GM10266 (cell line): ENCODE measurements around the gene ARL15.
A peak's percentile ranks its signal among the peaks of the same experiment; 100 is the strongest.

Experiments used
- DNase-seq: peaks from one replicate; pipeline ENCODE4 v3.0.0; 2012; ENCODE audit errors: extremely low spot score
- TF ChIP-seq, protein P1 (sequence below): IDR thresholded peaks from 2 replicates; pipeline ENCODE4 v1.5.1; 2012; ENCODE audit warnings: mild to moderate bottlenecking, low read depth; ENCODE audit not compliant: control insufficient read depth, insufficient read depth; ENCODE audit errors: missing control alignments

Gene ARL15

DNA sequence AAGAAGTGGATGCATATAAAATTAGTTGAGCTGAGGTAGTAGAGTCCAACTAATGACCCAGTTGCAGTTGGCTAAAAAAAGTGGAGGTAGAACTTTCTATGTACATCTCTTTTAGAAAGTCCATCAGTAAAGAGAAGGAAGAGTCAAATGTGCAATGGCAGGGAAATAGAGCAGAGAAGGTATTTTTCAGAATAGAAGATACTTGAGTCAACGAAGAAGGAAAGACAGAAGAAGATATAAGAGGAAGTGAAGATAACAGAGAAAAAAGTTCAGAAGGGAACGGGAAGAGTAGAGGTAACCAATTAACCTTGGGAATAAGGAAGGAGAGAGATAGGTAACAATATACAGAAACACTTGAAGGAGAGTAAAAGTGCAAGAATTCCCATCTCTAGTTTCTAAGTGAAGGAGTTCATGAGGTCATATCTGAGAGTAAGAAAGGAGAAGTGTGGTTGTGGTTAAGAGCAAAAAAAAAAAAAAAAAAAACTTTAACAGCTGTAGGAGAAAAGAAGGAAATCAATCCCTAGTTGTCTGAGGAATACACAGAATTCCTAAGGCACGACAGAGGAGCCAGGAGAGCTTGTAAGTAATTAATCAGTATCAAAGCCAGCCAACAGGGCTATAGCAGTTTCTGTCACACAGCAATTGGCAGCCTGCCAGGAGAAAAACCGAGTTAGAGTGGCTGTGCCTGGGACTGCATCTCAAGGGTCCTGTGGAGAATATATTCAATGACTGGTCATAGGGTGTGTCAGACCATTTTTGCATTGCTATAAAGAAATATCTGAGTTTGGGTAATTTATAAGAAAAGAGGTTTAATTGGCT, 61.0 kb downstream of the ARL15 start:
- TF ChIP-seq, protein P1, sequence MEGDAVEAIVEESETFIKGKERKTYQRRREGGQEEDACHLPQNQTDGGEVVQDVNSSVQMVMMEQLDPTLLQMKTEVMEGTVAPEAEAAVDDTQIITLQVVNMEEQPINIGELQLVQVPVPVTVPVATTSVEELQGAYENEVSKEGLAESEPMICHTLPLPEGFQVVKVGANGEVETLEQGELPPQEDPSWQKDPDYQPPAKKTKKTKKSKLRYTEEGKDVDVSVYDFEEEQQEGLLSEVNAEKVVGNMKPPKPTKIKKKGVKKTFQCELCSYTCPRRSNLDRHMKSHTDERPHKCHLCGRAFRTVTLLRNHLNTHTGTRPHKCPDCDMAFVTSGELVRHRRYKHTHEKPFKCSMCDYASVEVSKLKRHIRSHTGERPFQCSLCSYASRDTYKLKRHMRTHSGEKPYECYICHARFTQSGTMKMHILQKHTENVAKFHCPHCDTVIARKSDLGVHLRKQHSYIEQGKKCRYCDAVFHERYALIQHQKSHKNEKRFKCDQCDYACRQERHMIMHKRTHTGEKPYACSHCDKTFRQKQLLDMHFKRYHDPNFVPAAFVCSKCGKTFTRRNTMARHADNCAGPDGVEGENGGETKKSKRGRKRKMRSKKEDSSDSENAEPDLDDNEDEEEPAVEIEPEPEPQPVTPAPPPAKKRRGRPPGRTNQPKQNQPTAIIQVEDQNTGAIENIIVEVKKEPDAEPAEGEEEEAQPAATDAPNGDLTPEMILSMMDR = no peak

DNA sequence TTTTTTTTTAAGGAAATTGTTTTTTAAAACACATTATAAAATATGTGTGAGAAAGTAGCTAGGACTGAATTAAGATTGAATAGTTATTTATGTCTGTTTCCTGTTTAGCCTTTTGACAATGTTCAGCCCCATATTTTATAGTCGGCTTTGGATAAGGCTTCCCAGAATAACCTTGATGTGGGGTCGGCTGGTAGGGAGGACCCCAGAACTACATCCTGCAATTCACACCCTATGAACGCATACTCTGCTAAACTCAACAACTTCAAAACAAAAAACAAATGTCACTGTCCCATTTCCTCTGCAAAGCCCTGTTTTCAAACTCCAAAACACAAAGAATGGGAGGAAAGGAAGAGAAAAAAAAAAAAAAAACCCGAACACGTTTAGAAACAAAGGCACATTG, 63.1 kb downstream of the ARL15 start:
- TF ChIP-seq, protein P1 = no peak
- DNase-seq = no peak

More for the DNA sequence above, 61.0 kb downstream of the ARL15 start:
- DNase-seq = no peak

DNA sequence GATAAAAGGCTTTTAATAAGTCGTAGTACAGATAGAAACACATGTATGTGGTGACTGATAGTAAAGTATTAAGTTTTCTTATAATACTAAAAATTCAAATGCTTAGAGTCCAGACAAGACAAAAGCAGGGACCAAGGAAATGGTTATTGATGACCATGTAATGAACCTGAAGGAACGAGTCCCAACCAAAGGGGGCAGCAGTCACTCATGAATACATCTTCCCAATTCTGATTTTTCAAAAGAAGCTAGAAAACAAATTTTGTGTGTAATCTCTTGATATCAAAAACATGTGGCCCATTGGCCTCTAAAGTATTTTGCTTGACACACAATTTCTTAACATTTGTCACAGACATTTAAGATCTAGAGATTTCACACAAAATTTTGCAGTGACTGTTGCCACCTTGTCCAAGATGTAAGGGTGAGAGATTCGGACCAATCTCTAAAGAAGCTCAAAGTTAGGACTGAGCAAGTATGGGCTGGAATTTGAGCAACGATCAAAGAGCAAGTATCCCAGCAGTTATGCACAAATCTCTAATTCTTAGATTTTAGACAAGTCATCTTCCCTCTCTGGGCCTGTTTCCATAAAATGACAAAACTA, 66.8 kb downstream of the ARL15 start:
- DNase-seq = peak; percentile 25
- TF ChIP-seq, protein P1 = peak; percentile 67

DNA sequence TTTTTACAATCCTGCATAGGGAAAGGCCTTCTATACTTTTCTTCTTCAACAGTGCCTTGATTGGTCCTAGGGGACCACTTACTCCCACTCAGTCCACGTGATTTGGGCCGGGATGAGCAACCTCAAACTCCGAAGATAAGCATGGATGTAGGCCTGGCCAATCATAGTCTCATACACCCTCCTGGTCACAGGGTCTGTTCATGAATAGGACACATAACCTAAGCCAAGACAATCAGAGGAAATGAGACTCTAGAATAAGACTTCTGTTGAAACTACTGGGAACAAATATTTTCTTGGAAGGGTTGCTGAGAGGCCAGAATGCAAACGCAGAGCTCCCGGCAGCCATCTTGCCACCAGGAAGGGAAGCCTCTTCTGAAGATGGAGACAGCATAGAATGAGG, 68.1 kb downstream of the ARL15 start:
- TF ChIP-seq, protein P1 = no peak
- DNase-seq = no peak

DNA sequence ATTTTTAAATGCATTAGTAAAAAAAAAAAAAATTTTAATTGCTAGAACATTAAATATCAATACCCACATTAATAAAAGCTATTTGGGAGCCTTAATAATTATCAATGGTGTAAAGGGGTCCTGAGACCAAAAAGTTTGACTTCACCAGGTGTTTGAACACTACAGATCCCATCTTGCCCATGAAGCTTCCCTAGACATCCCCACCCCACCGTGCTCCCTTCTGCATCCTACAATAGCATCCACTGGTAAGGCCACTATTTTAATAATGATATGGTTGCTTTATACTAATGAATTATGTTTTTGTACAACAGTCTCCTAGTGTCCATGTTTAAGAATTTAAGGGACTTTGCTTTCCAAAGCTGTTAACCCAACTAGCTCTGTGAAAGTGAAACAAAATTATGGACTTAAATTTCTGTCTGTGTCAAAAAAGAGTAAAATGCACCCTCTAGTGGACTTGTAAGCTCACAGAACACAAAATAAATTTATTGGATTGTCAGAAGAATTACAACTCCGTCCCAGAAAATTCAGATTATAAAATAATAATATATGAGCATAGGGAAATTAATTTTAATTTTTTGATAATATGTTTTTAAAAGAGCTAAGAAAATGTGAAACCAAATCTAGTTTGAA, 76.0 kb downstream of the ARL15 start:
- DNase-seq = peak; percentile 28
- TF ChIP-seq, protein P1 = peak; percentile 43

DNA sequence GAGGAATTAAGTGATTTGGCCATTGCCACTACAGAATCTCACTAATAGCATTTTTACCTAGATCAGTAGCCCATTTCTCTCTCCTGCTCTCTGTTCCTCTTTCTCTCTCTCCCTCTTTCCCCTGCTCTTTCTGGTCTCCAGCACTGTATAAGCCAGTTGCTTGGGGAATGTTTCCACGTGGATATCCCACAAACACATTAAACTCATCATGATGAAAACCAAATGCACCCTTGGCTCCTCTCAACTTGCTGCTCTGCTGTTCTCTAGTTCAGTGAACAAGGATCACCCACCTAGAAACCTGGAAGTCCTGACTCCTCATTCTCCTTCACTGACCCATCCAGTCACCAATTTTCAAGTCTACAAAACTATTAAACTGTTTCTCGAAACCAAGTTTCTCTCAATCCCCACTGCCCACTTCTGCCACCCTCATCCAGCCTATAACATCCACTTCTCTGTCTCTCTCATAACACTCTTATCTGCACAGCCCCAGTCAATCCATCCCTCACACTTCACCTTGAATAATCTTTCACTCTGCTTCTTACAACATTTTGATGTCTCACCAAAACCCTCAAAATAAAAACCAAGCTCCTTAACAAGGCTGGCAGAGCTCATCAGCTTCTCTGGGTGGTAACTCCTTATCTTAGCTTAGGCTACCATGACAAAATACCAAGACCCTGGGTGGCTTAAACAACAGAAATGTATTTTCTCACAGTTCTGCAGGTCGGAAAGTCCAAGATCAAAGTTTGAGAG, 79.3 kb downstream of the ARL15 start:
- DNase-seq = no peak
- TF ChIP-seq, protein P1 = no peak
